ENCODE measurements around the gene ZFR2.
"Not testable (repeated sequence)": the region's sequence is repeated elsewhere in the genome, so short reads cannot be mapped to it uniquely, and the experiment has no call there.

Gene ZFR2

GRCh38 chr19:3767050-3767449, 101.8 kb downstream of the ZFR2 start:
- Histone ChIP-seq H3K27ac (ENCODE audit: low read depth, low read length) (no peak overlapping the region), H3K9me2 (replicated peaks; ENCODE audit: control insufficient read depth, low read length) (no peaks in the 10 kb centered on the region), H4K20me1 (ENCODE audit: control insufficient read depth, insufficient read depth, low read depth, low read length) (no peaks in the 10 kb centered on the region), H3K4me1 (ENCODE audit: control insufficient read depth, low read length) (peaks cover 5% of the 10 kb centered on the region), H3K4me2 (ENCODE audit: low read length) (no peak overlapping the region), H3K4me3 (ENCODE audit: low read length) (no peak overlapping the region), H3F3A (ENCODE audit: control insufficient read depth, insufficient read depth) (peaks cover 3% of the 10 kb centered on the region), H3K9me3 (ENCODE audit: control insufficient read depth, insufficient read depth, low read length) (no peaks in the 10 kb centered on the region), H3K36me3 (ENCODE audit: control insufficient read depth, low read length) (peaks cover 17% of the 10 kb centered on the region), H3K79me2 (ENCODE audit: control insufficient read depth, low read length) (peaks cover 12% of the 10 kb centered on the region), H3K27me3 (ENCODE audit: control insufficient read depth, low read length) (no peaks in the 10 kb centered on the region)
- TF ChIP-seq CTCF (IDR thresholded peaks at IDR 0.05; ENCODE audit: low read depth, low read length, poor library complexity, severe bottlenecking) (no peak), EZH2phosphoT487 (IDR thresholded peaks at IDR 0.05; ENCODE audit: borderline replicate concordance, low read length) (no peak)

- peaks cover 7% of the 10 kb centered on the region for H3F3A ChIP-seq (ENCODE audit: control insufficient read depth, insufficient read depth)
- H3K4me2 ChIP-seq (ENCODE audit: low read length) = no peak overlapping the region
- no peaks in the 10 kb centered on the region for H3K9me3 ChIP-seq (ENCODE audit: control insufficient read depth, insufficient read depth, low read length)
- no peaks in the 10 kb centered on the region for H3K27me3 ChIP-seq (ENCODE audit: control insufficient read depth, low read length)
- no peaks in the 10 kb centered on the region for H3K9me2 ChIP-seq (replicated peaks; ENCODE audit: control insufficient read depth, low read length)
- H3K79me2 ChIP-seq (ENCODE audit: control insufficient read depth, low read length) = peaks cover 12% of the 10 kb centered on the region
- H4K20me1 ChIP-seq (ENCODE audit: control insufficient read depth, insufficient read depth, low read depth, low read length) = no peaks in the 10 kb centered on the region
- H3K4me3 ChIP-seq (ENCODE audit: low read length) = no peak overlapping the region
- no peak overlapping the region for H3K27ac ChIP-seq (ENCODE audit: low read depth, low read length)
- H3K36me3 ChIP-seq (ENCODE audit: control insufficient read depth, low read length) = peaks cover 17% of the 10 kb centered on the region
- H3K4me1 ChIP-seq (ENCODE audit: control insufficient read depth, low read length) = peaks cover 10% of the 10 kb centered on the region
- TF ChIP-seq EZH2phosphoT487 (IDR thresholded peaks at IDR 0.05; ENCODE audit: borderline replicate concordance, low read length) = no peak
- no peak for TF ChIP-seq CTCF (IDR thresholded peaks at IDR 0.05; ENCODE audit: low read depth, low read length, poor library complexity, severe bottlenecking)
Observed at GRCh38 chr19:3766520-3766919, 102.3 kb downstream of the ZFR2 start.

- H3K79me2 ChIP-seq (ENCODE audit: control insufficient read depth, low read length) = peaks cover 19% of the 10 kb centered on the region
- H3K9me3 ChIP-seq (ENCODE audit: control insufficient read depth, insufficient read depth, low read length); H3K4me3 ChIP-seq (ENCODE audit: low read length); H3K9me2 ChIP-seq (replicated peaks; ENCODE audit: control insufficient read depth, low read length); H3K4me2 ChIP-seq (ENCODE audit: low read length); H3F3A ChIP-seq (ENCODE audit: control insufficient read depth, insufficient read depth); H3K27ac ChIP-seq (ENCODE audit: low read depth, low read length); H3K27me3 ChIP-seq (ENCODE audit: control insufficient read depth, low read length); H4K20me1 ChIP-seq (ENCODE audit: control insufficient read depth, insufficient read depth, low read depth, low read length): not testable (repeated sequence)
- H3K36me3 ChIP-seq (ENCODE audit: control insufficient read depth, low read length) = peaks cover 17% of the 10 kb centered on the region
- peaks cover 10% of the 10 kb centered on the region for H3K4me1 ChIP-seq (ENCODE audit: control insufficient read depth, low read length)
Observed at GRCh38 chr19:3765757-3766156, 103.1 kb downstream of the ZFR2 start.

GRCh38 chr19:3765121-3765520, 103.7 kb downstream of the ZFR2 start:
- Histone ChIP-seq H4K20me1 (ENCODE audit: control insufficient read depth, insufficient read depth, low read depth, low read length) (no peaks in the 10 kb centered on the region), H3K27me3 (ENCODE audit: control insufficient read depth, low read length) (no peaks in the 10 kb centered on the region), H3K9me2 (replicated peaks; ENCODE audit: control insufficient read depth, low read length) (no peaks in the 10 kb centered on the region), H3F3A (ENCODE audit: control insufficient read depth, insufficient read depth) (peaks cover 7% of the 10 kb centered on the region), H3K9me3 (ENCODE audit: control insufficient read depth, insufficient read depth, low read length) (no peaks in the 10 kb centered on the region), H3K4me3 (ENCODE audit: low read length) (no peak overlapping the region), H3K4me2 (ENCODE audit: low read length) (no peak overlapping the region), H3K79me2 (ENCODE audit: control insufficient read depth, low read length) (peaks cover 25% of the 10 kb centered on the region), H3K36me3 (ENCODE audit: control insufficient read depth, low read length) (peaks cover 17% of the 10 kb centered on the region), H3K4me1 (ENCODE audit: control insufficient read depth, low read length) (peaks cover 13% of the 10 kb centered on the region), H3K27ac (ENCODE audit: low read depth, low read length) (no peak overlapping the region)
- no peak for TF ChIP-seq EZH2phosphoT487 (IDR thresholded peaks at IDR 0.05; ENCODE audit: borderline replicate concordance, low read length)
- no peak for TF ChIP-seq CTCF (IDR thresholded peaks at IDR 0.05; ENCODE audit: low read depth, low read length, poor library complexity, severe bottlenecking)
